Body of pancreas (tissue), 4 donors: ENCODE measurements around the gene TRAPPC2.

ENCODE experiments used
- POLR2A ChIP-seq, 3 donors: fragments of 450-650 bp; IDR thresholded peaks; one replicate each; pipeline ENCODE4 v1.6.1; 2016; ENCODE audit warnings: antibody characterized with exemption in 3 of 3, mild to moderate bottlenecking in 2 of 3
- TF ChIP-seq, protein P1 (sequence below), 7 experiments: fragments of 450-650 bp in 4 of 7; fragments of 200-600 bp in 3 of 7; sonication (generic) in 3 of 7; IDR thresholded peaks; one replicate each; pipeline ENCODE4 v1.5.1; 2016 to 2019; ENCODE audit warnings: antibody characterized with exemption in 7 of 7

DNA sequence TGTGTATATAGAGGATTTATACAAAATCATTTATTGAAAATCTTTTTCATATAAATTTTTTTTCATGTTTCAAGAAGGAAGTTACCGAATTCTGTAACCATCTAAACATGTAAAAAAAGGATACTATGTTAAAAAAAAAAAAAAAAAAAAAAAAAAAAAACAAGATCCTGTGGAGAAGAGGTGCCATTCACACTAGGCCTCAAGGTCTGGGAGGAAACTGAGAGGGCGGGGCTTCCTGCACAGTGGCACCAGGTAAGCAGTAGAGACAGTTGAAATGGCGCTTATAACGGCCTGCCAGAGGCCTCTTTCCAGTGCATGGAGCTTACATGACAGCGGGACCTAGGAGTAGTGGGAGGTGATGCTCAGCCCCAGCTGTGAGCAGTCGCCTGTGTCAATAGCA, 17.5 kb downstream of the TRAPPC2 start:
- TF ChIP-seq, protein P1, sequence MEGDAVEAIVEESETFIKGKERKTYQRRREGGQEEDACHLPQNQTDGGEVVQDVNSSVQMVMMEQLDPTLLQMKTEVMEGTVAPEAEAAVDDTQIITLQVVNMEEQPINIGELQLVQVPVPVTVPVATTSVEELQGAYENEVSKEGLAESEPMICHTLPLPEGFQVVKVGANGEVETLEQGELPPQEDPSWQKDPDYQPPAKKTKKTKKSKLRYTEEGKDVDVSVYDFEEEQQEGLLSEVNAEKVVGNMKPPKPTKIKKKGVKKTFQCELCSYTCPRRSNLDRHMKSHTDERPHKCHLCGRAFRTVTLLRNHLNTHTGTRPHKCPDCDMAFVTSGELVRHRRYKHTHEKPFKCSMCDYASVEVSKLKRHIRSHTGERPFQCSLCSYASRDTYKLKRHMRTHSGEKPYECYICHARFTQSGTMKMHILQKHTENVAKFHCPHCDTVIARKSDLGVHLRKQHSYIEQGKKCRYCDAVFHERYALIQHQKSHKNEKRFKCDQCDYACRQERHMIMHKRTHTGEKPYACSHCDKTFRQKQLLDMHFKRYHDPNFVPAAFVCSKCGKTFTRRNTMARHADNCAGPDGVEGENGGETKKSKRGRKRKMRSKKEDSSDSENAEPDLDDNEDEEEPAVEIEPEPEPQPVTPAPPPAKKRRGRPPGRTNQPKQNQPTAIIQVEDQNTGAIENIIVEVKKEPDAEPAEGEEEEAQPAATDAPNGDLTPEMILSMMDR (IDR thresholded peaks at IDR 0.05) = no peak
- no peak for TF ChIP-seq POLR2A (IDR thresholded peaks at IDR 0.05)
